H1 (cell line): ENCODE results near the gene BTBD9. TPM values are rescaled to one million over a fixed set of nuclear protein-coding genes. Genes with fewer than 3 reads are reported as not detected.

Experiments
- CTCF ChIA-PET: fragments of 300-600 bp; sonication (Branson Sonifier 250); formaldehyde crosslinking; loops from one replicate; lab custom pipeline; 2021; ENCODE audit not compliant: partially characterized antibody; lab: Charles Lee
- POLR2A ChIA-PET: fragments of 300-600 bp; sonication (Branson Sonifier 250); formaldehyde crosslinking; loops from one replicate; lab custom pipeline; 2021; ENCODE audit warnings: inconsistent platforms; ENCODE audit not compliant: partially characterized antibody; lab: Charles Lee
- DNase-seq, 2 experiments: peaks; one replicate each; pipeline versions ENCODE4 v3.0.0 to v3.0.0-alpha.2; 2010 to 2022; ENCODE audit warnings: low spot score in 2 of 2, low read depth in 1 of 2, mixed read lengths in 1 of 2
- FAIRE-seq: peaks from 2 replicates; lab custom pipeline; 2011; peaks lifted over from hg19 to GRCh38; lab: Jason Lieb, UNC
- H2AFZ ChIP-seq: 2 replicates; pipeline ENCODE4 v1.8.1; 2012; ENCODE audit warnings: low read length, inconsistent platforms
- H2AK5ac ChIP-seq: 2 replicates; pipeline ENCODE4 v1.6.1; 2013; ENCODE audit warnings: low read depth, low read length
- H2BK120ac ChIP-seq: replicated peaks from 2 replicates; pipeline ENCODE3; 2013; ENCODE audit warnings: low read depth, low read length, inconsistent platforms
- H2BK12ac ChIP-seq: 2 replicates; pipeline ENCODE4 v1.6.1; 2013; ENCODE audit warnings: low read depth, low read length
- H2BK15ac ChIP-seq: 2 replicates; pipeline ENCODE4 v1.6.1; 2013; ENCODE audit warnings: low read length
- H2BK20ac ChIP-seq: 2 replicates; pipeline ENCODE4 v1.6.1; 2013; ENCODE audit warnings: low read length
- H2BK5ac ChIP-seq: 2 replicates; pipeline ENCODE4 v1.6.1; 2013; ENCODE audit warnings: low read depth, low read length
- H3K14ac ChIP-seq: 2 replicates; pipeline ENCODE4 v1.6.1; 2013; ENCODE audit warnings: inconsistent platforms; ENCODE audit not compliant: insufficient read length
- H3K18ac ChIP-seq: 2 replicates; pipeline ENCODE4 v1.6.1; 2013; ENCODE audit warnings: low read length; ENCODE audit errors: extremely low read depth
- H3K23ac ChIP-seq: 2 replicates; pipeline ENCODE4 v1.6.1; 2013; ENCODE audit warnings: inconsistent platforms; ENCODE audit not compliant: insufficient read length
- H3K23me2 ChIP-seq: 2 replicates; pipeline ENCODE4 v1.6.1; 2013; ENCODE audit warnings: low read depth, low read length
- H3K27ac ChIP-seq: 2 replicates; pipeline ENCODE4 v1.6.1; 2011; ENCODE audit warnings: low read depth, low read length, inconsistent platforms
- H3K27me3 ChIP-seq, 4 experiments: replicated peaks in 1 of 4; 1 replicate in 1 of 4; 2 replicates in 3 of 4; pipeline versions ENCODE4 v1.6.1 to v1.8.1; 2011 to 2013; ENCODE audit warnings: low read length in 3 of 4, mild to moderate bottlenecking in 3 of 4, inconsistent platforms in 2 of 4, mixed read lengths in 2 of 4, moderate library complexity in 1 of 4; ENCODE audit not compliant: control insufficient read depth in 3 of 4, insufficient read depth in 3 of 4; ENCODE audit errors: extremely low read depth in 1 of 4
- H3K36me3 ChIP-seq, 4 experiments: 2 replicates each; pipeline versions ENCODE4 v1.6.1 to v1.8.1; 2011 to 2013; ENCODE audit warnings: mild to moderate bottlenecking in 4 of 4, low read length in 3 of 4, moderate library complexity in 2 of 4, control low read depth in 1 of 4, inconsistent platforms in 1 of 4; ENCODE audit not compliant: insufficient read depth in 4 of 4, control insufficient read depth in 2 of 4
- H3K4ac ChIP-seq: replicated peaks from 2 replicates; pipeline ENCODE3; 2013; ENCODE audit warnings: low read length, low read depth, mixed read lengths, inconsistent platforms; ENCODE audit not compliant: insufficient read length
- H3K4me1 ChIP-seq, 4 experiments: replicated peaks in 1 of 4; 1 replicate in 1 of 4; 2 replicates in 3 of 4; pipeline versions ENCODE4 v1.6.1 to v1.8.1; 2011 to 2013; ENCODE audit warnings: low read length in 3 of 4, inconsistent platforms in 2 of 4, mixed read lengths in 1 of 4; ENCODE audit not compliant: insufficient read depth in 4 of 4, control insufficient read depth in 3 of 4
- H3K4me2 ChIP-seq, 2 experiments: 2 replicates each; pipeline versions ENCODE4 v1.6.1 to v1.8.1; 2011 to 2013; ENCODE audit warnings: low read depth in 2 of 2, low read length in 2 of 2, control low read depth in 1 of 2, inconsistent platforms in 1 of 2, mild to moderate bottlenecking in 1 of 2; ENCODE audit not compliant: insufficient read depth in 1 of 2
- H3K4me3 ChIP-seq, 4 experiments: fragments of 200-600, 300-600 bp in 1 of 4; sonication (generic), shearing (Covaris generic), sonication (Bioruptor Twin) in 1 of 4; 2 replicates each; pipeline versions ENCODE4 v1.5.1 to v1.8.1; 2011 to 2016; ENCODE audit warnings: low read length in 4 of 4, low read depth in 3 of 4, control low read depth in 2 of 4, inconsistent platforms in 2 of 4, mild to moderate bottlenecking in 2 of 4, mixed read lengths in 1 of 4, moderate library complexity in 1 of 4; ENCODE audit not compliant: insufficient read depth in 2 of 4; ENCODE audit errors: extremely low read depth in 1 of 4
- H3K56ac ChIP-seq: replicated peaks from 2 replicates; pipeline ENCODE3; 2013; ENCODE audit warnings: low read depth, mild to moderate bottlenecking, mixed read lengths, low read length, inconsistent platforms; ENCODE audit not compliant: insufficient read length
- H3K79me1 ChIP-seq: 2 replicates; pipeline ENCODE4 v1.6.1; 2013; ENCODE audit warnings: low read depth, low read length, control low read depth
- H3K79me2 ChIP-seq, 2 experiments: 2 replicates each; pipeline versions ENCODE4 v1.6.1 to v1.8.1; 2012 to 2013; ENCODE audit warnings: low read length in 2 of 2, mild to moderate bottlenecking in 2 of 2, inconsistent platforms in 1 of 2; ENCODE audit not compliant: insufficient read depth in 2 of 2, control insufficient read depth in 1 of 2
- H3K9ac ChIP-seq, 4 experiments: replicated peaks in 1 of 4; 1 replicate in 1 of 4; 2 replicates in 3 of 4; pipeline versions ENCODE4 v1.6.1 to v1.8.1; 2011 to 2013; ENCODE audit warnings: low read depth in 3 of 4, low read length in 3 of 4, control low read depth in 2 of 4, mild to moderate bottlenecking in 2 of 4, moderate library complexity in 2 of 4, inconsistent platforms in 1 of 4; ENCODE audit errors: extremely low read depth in 1 of 4
- H3K9me3 ChIP-seq, 2 experiments: 2 replicates each; pipeline versions ENCODE4 v1.6.1 to v1.8.1; 2012 to 2013; ENCODE audit warnings: mild to moderate bottlenecking in 2 of 2, moderate library complexity in 2 of 2, control low read depth in 1 of 2, inconsistent platforms in 1 of 2, low read depth in 1 of 2, low read length in 1 of 2, mixed read lengths in 1 of 2; ENCODE audit not compliant: insufficient read depth in 2 of 2
- H4K20me1 ChIP-seq, 2 experiments: replicated peaks in 1 of 2; 2 replicates each; pipeline versions ENCODE3 to v1.8.1; 2011 to 2013; ENCODE audit warnings: inconsistent platforms in 2 of 2, low read length in 2 of 2, mild to moderate bottlenecking in 1 of 2; ENCODE audit not compliant: insufficient read depth in 2 of 2, control insufficient read depth in 1 of 2
- H4K5ac ChIP-seq: 2 replicates; pipeline ENCODE4 v1.6.1; 2013; ENCODE audit warnings: low read length, low read depth, mixed read lengths, inconsistent platforms; ENCODE audit not compliant: insufficient read length
- H4K8ac ChIP-seq: 2 replicates; pipeline ENCODE4 v1.8.0; 2013; ENCODE audit warnings: mild to moderate bottlenecking, moderate library complexity, low read length, inconsistent platforms; ENCODE audit not compliant: insufficient read depth; ENCODE audit errors: extremely low read depth
- H4K91ac ChIP-seq: replicated peaks from 2 replicates; pipeline ENCODE3; 2013; ENCODE audit warnings: low read length, mixed read lengths, inconsistent platforms; ENCODE audit not compliant: insufficient read length
- ASH2L ChIP-seq: fragments of 200-600, 300-600 bp; sonication (generic); IDR thresholded peaks from one replicate; pipeline ENCODE4 v1.7.1; 2017; ENCODE audit warnings: low read length
- FOSL1 ChIP-seq: IDR thresholded peaks from 2 replicates; pipeline ENCODE4 v1.6.1; 2011; ENCODE audit warnings: mild to moderate bottlenecking, low read depth, low read length, moderate library complexity; ENCODE audit not compliant: insufficient read depth
- HDAC2 ChIP-seq, 2 experiments: fragments of 300-600 bp in 1 of 2; sonication (generic) in 1 of 2; IDR thresholded peaks; 2 replicates each; pipeline ENCODE4 v1.6.1; 2011 to 2012; ENCODE audit warnings: low read depth in 2 of 2, low read length in 2 of 2, mild to moderate bottlenecking in 2 of 2, moderate library complexity in 2 of 2, borderline replicate concordance in 1 of 2, inconsistent platforms in 1 of 2
- HDAC6 ChIP-seq: IDR thresholded peaks from one replicate; pipeline ENCODE4 v1.7.1; 2012; ENCODE audit warnings: low read depth, mild to moderate bottlenecking, inconsistent platforms, low read length, moderate library complexity
- SP2 ChIP-seq: IDR thresholded peaks from 2 replicates; pipeline ENCODE4 v1.6.1; 2012; ENCODE audit warnings: mild to moderate bottlenecking, low read length, inconsistent platforms
- WGBS, 2 experiments: shearing (Covaris generic) in 1 of 2; methylation state at CpG; one replicate each; pipeline versions ENCODE4 v1.1.6 to v1.1.7; 2013 to 2015; ENCODE audit warnings: low lambda C conversion rate in 2 of 2, mixed read lengths in 2 of 2, inconsistent platforms in 1 of 2, low coverage in 1 of 2, missing lambda C conversion rate in 1 of 2; ENCODE audit not compliant: insufficient replicate concordance in 2 of 2, insufficient coverage in 1 of 2, insufficient read length in 1 of 2; ENCODE audit errors: extremely low coverage in 1 of 2, missing lambda C conversion rate in 1 of 2; 5-methylcytosine and 5-hydroxymethylcytosine counted together
- polyA plus RNA-seq, 7 experiments: library from polyadenylated mRNA; depleted of rRNA in 3 of 7; stranded (reverse) in 5 of 7; unstranded in 2 of 7; fragments of >200 nt in 5 of 7; fragments of 200-250 nt in 2 of 7; gene quantifications; 1 replicate in 5 of 7; 2 replicates in 1 of 7; 4 replicates in 1 of 7; pipeline versions ENCODE4 v1.2.1 to v1.2.3, GENCODE V29; 2011 to 2013; ENCODE audit warnings: missing spikeins in 2 of 7, mixed read lengths in 2 of 7
- total RNA-seq: library from RNA; stranded (reverse); fragmentation: NEBNext Ultra II Directional; extraction: Animal tissue kit (Norgen Biotek cat#: 25700); gene quantifications from 2 replicates; pipeline ENCODE4 v1.2.1, GENCODE V29; 2021

The BTBD9 gene
- total and polyA plus RNA-seq, 2 of the 8 experiments (the other 6 are each of a cell fraction or from before 2014, with no cell fraction given), result 0.92 to 4.1 TPM

DNA sequence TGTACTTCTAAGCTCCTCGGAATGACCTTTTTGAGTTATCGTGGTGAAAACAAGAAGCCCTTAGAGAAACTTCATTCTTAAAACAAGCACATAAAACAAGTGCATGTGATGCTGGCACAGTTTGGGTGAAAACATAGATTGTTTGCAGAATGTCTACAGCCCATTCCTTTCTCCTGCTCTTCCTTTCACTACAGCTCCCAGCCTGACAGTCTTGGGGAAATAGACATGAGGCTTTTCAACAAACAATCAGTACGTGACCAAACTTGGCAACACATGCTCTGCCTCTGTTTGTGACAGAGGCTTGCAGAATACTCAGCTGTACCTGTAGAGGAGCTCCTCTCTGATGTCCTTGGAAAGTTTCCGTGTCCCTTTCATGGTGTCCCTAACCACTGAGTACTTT lies 498.6 kb downstream of the BTBD9 start:
- Histone ChIP-seq H3K4me3 (no peak overlapping the region), H3K27me3 (no peaks in the 10 kb centered on the region), H3K14ac (no peak overlapping the region), H4K5ac (no peak overlapping the region), H2AFZ (no peak overlapping the region), H3K4me1 (peaks cover 8 to 25% (median 17%) of the 10 kb centered on the region in 4 experiments), H3K23ac (no peak overlapping the region), H4K91ac (no peak overlapping the region), H2BK120ac (no peak overlapping the region), H3K79me2 (0 out of 4 replicates have a peak, but pooled peaks cover 0 to 4% of the 10 kb centered on the region in 2 experiments), H2AK5ac (no peak overlapping the region), H3K9me3 (no peaks in the 10 kb centered on the region), H3K4me2 (no peak overlapping the region), H3K18ac (no peak overlapping the region), H3K36me3 (no peaks in the 10 kb centered on the region), H3K56ac (no peak overlapping the region), H2BK5ac (no peak overlapping the region), H3K4ac (no peak overlapping the region), H3K27ac (no peak overlapping the region), H2BK20ac (no peak overlapping the region), H3K9ac (no peak overlapping the region), H3K23me2 (no peaks in the 10 kb centered on the region), H3K79me1 (no peaks in the 10 kb centered on the region; the same call in 1 of the 2 replicates), H2BK12ac (no peak overlapping the region), H4K20me1 (peaks cover 2 to 5% of the 10 kb centered on the region in 2 experiments), H4K8ac (no peak overlapping the region), H2BK15ac (no peak overlapping the region)
- no peak for TF ChIP-seq ASH2L
- no peak for TF ChIP-seq SP2
- TF ChIP-seq HDAC2 (IDR thresholded peaks at IDR 0.05; ENCODE audit: borderline replicate concordance in 1 of 2, low read depth in 2 of 2, low read length in 2 of 2), result no peak
- TF ChIP-seq HDAC6, result no peak
- no peak for TF ChIP-seq FOSL1
- 85% methylated on average over 4 of the region's 4 CpGs; no CpG with 5 or more reads in 1 of the 2 experiments for WGBS, 2 experiments
- CTCF ChIA-PET, result interaction anchor here (0.6 to 1.3 kb wide), 4 partner anchors 10 to 436 kb away, joined by 3 to 5 read pairs (median 3); no protein-coding TSS in a partner anchor
- POLR2A ChIA-PET, result no interaction called here
- DNase-seq (no peak), FAIRE-seq (no peak)
